GM23248 (cell line): Measurements from ENCODE around the gene TNP2. TPM values are rescaled to one million over a fixed set of nuclear protein-coding genes. Genes with fewer than 3 reads are reported as not detected.

Experiments
- DNase-seq: peaks from one replicate; pipeline ENCODE4 v3.0.0-alpha.2; 2015
- H2AFZ ChIP-seq: fragments of 200-600 bp; sonication (generic); 2 replicates; pipeline ENCODE4 v1.6.1; 2016; ENCODE audit warnings: antibody characterized with exemption
- H3F3A ChIP-seq: fragments of 200-600 bp; sonication (generic); 2 replicates; pipeline ENCODE4 v1.6.1; 2016; ENCODE audit warnings: mild to moderate bottlenecking, antibody characterized with exemption, mixed run types; ENCODE audit not compliant: insufficient read depth
- H3K27ac ChIP-seq: fragments of 200-600 bp; sonication (generic); 2 replicates; pipeline ENCODE4 v1.5.1; 2016; ENCODE audit warnings: mild to moderate bottlenecking
- H3K27me3 ChIP-seq: fragments of 200-600 bp; sonication (generic); replicated peaks from 2 replicates; pipeline ENCODE4 v1.6.1; 2016; ENCODE audit warnings: mild to moderate bottlenecking; ENCODE audit not compliant: insufficient read depth
- H3K36me3 ChIP-seq: fragments of 200-600 bp; sonication (generic); 2 replicates; pipeline ENCODE4 v1.6.1; 2016; ENCODE audit warnings: low read depth, mild to moderate bottlenecking
- H3K4me1 ChIP-seq: fragments of 200-600 bp; sonication (generic); 2 replicates; pipeline ENCODE4 v1.6.1; 2016; ENCODE audit warnings: mild to moderate bottlenecking; ENCODE audit not compliant: insufficient read depth
- H3K4me2 ChIP-seq: fragments of 200-600 bp; sonication (generic); one replicate; pipeline ENCODE4 v1.6.1; 2016; ENCODE audit warnings: mild to moderate bottlenecking; ENCODE audit not compliant: unreplicated experiment
- H3K4me3 ChIP-seq: fragments of 200-600 bp; sonication (generic); 2 replicates; pipeline ENCODE4 v1.5.1; 2016; ENCODE audit warnings: mild to moderate bottlenecking
- H3K79me2 ChIP-seq: fragments of 200-600 bp; sonication (generic); 2 replicates; pipeline ENCODE4 v1.6.1; 2016; ENCODE audit warnings: mild to moderate bottlenecking; ENCODE audit not compliant: insufficient read depth
- H3K9ac ChIP-seq: fragments of 200-600 bp; sonication (generic); 2 replicates; pipeline ENCODE4 v1.6.1; 2016; ENCODE audit warnings: mild to moderate bottlenecking
- H3K9me2 ChIP-seq: fragments of 200-600 bp; sonication (generic); 2 replicates; pipeline ENCODE4 v1.6.1; 2016; ENCODE audit warnings: mixed run types, mild to moderate bottlenecking, moderate library complexity; ENCODE audit not compliant: insufficient read depth
- H3K9me3 ChIP-seq: fragments of 200-600 bp; sonication (generic); one replicate; pipeline ENCODE4 v1.6.1; 2017; ENCODE audit warnings: low read depth
- H4K20me1 ChIP-seq: fragments of 200-600 bp; sonication (generic); 2 replicates; pipeline ENCODE4 v1.6.0; 2016; ENCODE audit not compliant: insufficient read depth
- EZH2 ChIP-seq: fragments of 200-600 bp; sonication (generic); IDR thresholded peaks from 2 replicates; pipeline ENCODE4 v1.6.1; 2018; ENCODE audit warnings: antibody characterized with exemption, mild to moderate bottlenecking; ENCODE audit not compliant: insufficient read depth, poor library complexity, severe bottlenecking
- EZH2phosphoT487 ChIP-seq: fragments of 200-600 bp; sonication (generic); IDR thresholded peaks from 2 replicates; pipeline ENCODE4 v1.6.1; 2018; ENCODE audit warnings: antibody characterized with exemption, moderate library complexity, mild to moderate bottlenecking, low read depth; ENCODE audit not compliant: insufficient read depth
- WGBS, 2 experiments: methylation state at CpG; one replicate each; pipeline ENCODE4 v1.1.6; 2015 to 2017; ENCODE audit warnings: low lambda C conversion rate in 2 of 2, low coverage in 1 of 2; ENCODE audit errors: missing lambda C conversion rate in 2 of 2; 5-methylcytosine and 5-hydroxymethylcytosine counted together
- in situ Hi-C: fragments of 300-500 bp; cut with MboI; formaldehyde crosslinking; loops from 2 replicates; pipeline ENCODE4 v1.15.0; 2020
- polyA plus RNA-seq: library from polyadenylated mRNA; unstranded; fragments of >200 nt; fragmentation: Nextera tagmentation; extraction: Ambion mirVana; gene quantifications from 2 replicates; pipeline ENCODE4 v1.2.1, GENCODE V29; 2016
- total RNA-seq: library from RNA; depleted of rRNA; stranded (reverse); fragments of >200 nt; shearing (Covaris generic); gene quantifications from 2 replicates; pipeline ENCODE4 v1.2.3, GENCODE V29; 2014

Gene TNP2
- total and polyA plus RNA-seq, 2 experiments from 2014 or later: not detected

DNA sequence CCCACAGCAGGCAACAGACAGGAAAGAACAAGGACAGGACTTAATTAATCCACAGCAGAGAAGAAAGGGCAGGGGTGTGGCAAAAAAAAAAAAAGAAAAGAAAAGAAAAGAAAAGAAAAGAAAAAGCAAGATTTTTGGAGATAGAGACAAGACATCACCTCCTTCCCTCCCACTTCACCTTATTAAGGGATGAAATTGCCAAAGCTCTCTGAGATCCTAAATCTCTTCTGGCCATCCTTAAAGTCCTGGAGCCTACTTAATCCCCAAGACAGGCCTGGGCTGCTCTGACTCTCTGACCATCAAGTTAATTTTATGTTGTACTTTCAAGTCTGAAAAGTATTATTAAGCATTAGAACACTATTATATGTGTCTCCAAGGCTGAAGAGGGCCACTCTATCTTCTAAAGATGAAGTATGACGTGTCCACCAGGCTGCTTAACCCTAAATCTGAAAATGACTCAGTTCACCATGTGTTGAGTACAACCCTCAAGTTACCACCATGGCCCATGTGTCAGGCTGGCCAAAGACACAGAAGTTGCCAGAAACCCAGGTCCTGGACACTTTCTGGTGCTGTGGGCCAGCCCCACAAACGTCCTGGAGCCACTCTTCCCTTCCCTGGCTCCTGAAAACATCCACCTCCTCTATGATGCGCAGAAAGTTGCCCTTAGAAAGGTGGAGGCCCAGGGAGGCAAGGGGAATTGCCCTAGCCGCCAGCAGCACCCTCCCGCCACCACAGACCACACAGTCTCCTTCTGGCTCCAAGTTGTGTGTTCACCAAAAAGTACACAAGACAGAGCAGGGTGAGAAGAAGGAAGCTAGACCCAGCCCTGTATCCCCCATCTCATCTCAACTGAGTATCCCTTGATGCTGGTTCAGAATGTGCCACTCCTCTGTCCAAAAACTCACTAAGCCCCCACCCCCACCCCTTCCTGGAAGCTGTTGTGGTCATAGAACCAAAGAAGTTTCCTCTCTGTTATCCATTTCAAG is 15.8 kb downstream of the TNP2 start:
- Histone ChIP-seq H3K4me2 (peak overlapping the region; percentile 86), H3K4me1 (peaks cover 4% of the 10 kb centered on the region; the same call in 1 of the 2 replicates), H3F3A (peaks cover 8% of the 10 kb centered on the region), H4K20me1 (no peaks in the 10 kb centered on the region), H3K79me2 (no peaks in the 10 kb centered on the region), H2AFZ (no peak overlapping the region), H3K4me3 (no peak overlapping the region), H3K9ac (no peak overlapping the region), H3K27ac (no peak overlapping the region), H3K27me3 (no peaks in the 10 kb centered on the region), H3K9me2 (no peaks in the 10 kb centered on the region), H3K36me3 (no peaks in the 10 kb centered on the region), H3K9me3 (no peaks in the 10 kb centered on the region)
- WGBS, 2 experiments: 73 to 81% methylated on average over 5 of the region's 5 CpGs
- TF ChIP-seq EZH2: no peak
- TF ChIP-seq EZH2phosphoT487: no peak
- in situ Hi-C loops: loop anchor here (10.0 kb wide), 1 partner anchor 289 kb away; no protein-coding TSS in a partner anchor
- DNase-seq: peak; percentile 65

DNA sequence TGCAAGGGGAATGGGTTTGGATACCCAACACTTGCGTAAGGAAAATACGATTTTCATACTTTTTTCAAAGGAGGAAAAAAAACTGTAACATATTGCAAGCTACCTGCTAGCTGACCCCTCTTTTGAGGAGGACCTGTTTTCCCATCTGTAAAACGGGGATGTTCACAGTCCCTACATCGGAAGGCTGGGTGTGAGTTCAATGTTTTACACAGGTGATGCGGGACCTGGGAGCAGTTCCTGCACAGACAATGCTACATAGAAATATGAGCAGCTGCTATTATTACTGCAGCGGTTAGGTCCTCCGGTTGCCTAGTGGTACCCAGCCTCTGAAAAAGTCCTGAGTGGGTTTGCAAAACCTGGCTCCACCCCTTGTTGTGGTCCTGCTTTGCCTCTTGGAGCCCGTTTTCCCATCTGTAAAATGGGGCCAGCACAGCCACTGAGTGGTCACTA is 16.6 kb downstream of the TNP2 start:
- Histone ChIP-seq H3K9me3 (no peaks in the 10 kb centered on the region), H3K36me3 (no peaks in the 10 kb centered on the region), H3K4me1 (peaks cover 4% of the 10 kb centered on the region; the same call in 1 of the 2 replicates), H3K79me2 (no peaks in the 10 kb centered on the region), H3K27me3 (no peaks in the 10 kb centered on the region), H3F3A (peaks cover 8% of the 10 kb centered on the region), H3K9ac (no peak overlapping the region), H4K20me1 (no peaks in the 10 kb centered on the region), H3K9me2 (no peaks in the 10 kb centered on the region), H2AFZ (no peak overlapping the region), H3K4me2 (no peak overlapping the region), H3K4me3 (no peak overlapping the region), H3K27ac (no peak overlapping the region)
- DNase-seq: no peak
- TF ChIP-seq EZH2phosphoT487 (no peak), EZH2 (no peak)
- WGBS, 2 experiments: 93 to 95% methylated on average over 8 of the region's 8 CpGs
- in situ Hi-C loops: loop anchor here (10.0 kb wide), 1 partner anchor 288 kb away; no protein-coding TSS in a partner anchor

DNA sequence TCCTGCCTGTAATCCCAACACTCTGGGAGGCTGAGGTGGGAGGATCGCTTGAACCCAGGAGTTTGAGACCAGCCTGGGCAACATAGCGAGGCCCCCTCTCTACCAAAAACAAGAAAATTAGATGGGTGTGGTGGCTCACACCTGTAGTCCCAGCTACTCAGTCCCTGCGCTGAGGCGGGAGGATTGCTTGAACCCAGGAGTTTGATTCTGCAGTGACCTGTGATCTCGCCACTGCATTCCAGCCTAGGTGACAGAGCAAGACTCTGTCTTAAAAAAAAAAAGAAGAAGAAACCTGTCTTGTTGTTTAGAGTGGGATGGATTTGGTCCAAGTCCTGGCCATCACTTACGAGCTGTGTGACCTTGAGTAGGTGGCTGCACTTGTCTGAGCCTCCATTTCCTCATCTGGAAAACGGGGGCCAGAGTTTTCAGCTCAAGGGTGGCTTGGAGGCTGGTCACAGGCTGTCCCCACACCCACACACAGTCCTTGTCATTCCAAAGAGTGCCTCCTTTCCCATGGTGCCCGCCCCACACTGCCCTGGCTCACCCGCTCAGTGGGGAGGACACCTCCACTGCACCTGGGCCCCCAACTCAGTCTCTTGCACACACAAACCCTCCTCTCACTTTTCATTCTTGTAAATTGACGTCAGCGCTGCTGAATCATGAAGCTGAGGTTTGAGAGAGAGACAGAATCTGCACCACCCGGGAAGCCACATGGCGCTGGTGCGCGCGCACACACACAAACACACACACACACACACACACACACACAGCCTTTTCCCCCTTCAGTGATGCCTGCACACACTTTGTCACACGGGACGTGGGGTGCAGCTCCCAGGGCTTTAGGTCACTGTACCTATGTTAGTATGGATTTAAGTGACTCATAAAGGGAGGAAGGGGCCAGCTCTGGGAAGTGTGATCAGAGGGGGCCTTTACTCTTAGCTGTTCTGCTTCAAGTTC is 17.3 kb downstream of the TNP2 start:
- no peaks in the 10 kb centered on the region for H3K79me2 ChIP-seq
- no peaks in the 10 kb centered on the region for H3K27me3 ChIP-seq
- no peak overlapping the region for H2AFZ ChIP-seq
- H3K4me3 ChIP-seq: no peak overlapping the region
- H3K9me2 ChIP-seq: no peaks in the 10 kb centered on the region
- H3K9ac ChIP-seq: no peak overlapping the region
- H4K20me1 ChIP-seq: no peaks in the 10 kb centered on the region
- 0 out of 2 replicates have a peak, but pooled peaks cover under 1% of the 10 kb centered on the region for H3K4me1 ChIP-seq
- no peaks in the 10 kb centered on the region for H3K9me3 ChIP-seq
- 84 to 88% methylated on average over 17 to 18 of the region's 18 CpGs for WGBS, 2 experiments
- no peak overlapping the region for H3K27ac ChIP-seq
- H3K36me3 ChIP-seq: no peaks in the 10 kb centered on the region
- H3F3A ChIP-seq: peaks cover 8% of the 10 kb centered on the region
- no peak for TF ChIP-seq EZH2phosphoT487
- no peak for TF ChIP-seq EZH2
- DNase-seq: peak; percentile 57
- H3K4me2 ChIP-seq: no peak overlapping the region
- in situ Hi-C loops: loop anchor here (10.0 kb wide), 1 partner anchor 287 kb away; no protein-coding TSS in a partner anchor
